HepG2 (cell line): ENCODE results near the gene PLEKHN1. TPM values are rescaled to one million over a fixed set of nuclear protein-coding genes. Genes with fewer than 3 reads are reported as not detected.
A peak's percentile ranks its signal among the peaks of the same experiment; 100 is the strongest.

Experiments
- DNMT3B ChIP-seq: conservative IDR thresholded peaks from 2 replicates; pipeline ENCODE4 v1.6.1; 2016; ENCODE audit warnings: missing biosample characterization, control low read depth
- KLF6 ChIP-seq: IDR thresholded peaks from 2 replicates; pipeline ENCODE4 v1.8.0; 2016; ENCODE audit warnings: missing biosample characterization, missing genetic modification reagents
- KMT2A ChIP-seq: sonication (generic); formaldehyde crosslinking; IDR thresholded peaks from 2 replicates; pipeline ENCODE4 v1.4.0; 2020; ENCODE audit warnings: missing genetic modification reagents
- MBD4 ChIP-seq: IDR thresholded peaks from 2 replicates; pipeline ENCODE4 v1.6.1; 2012; ENCODE audit warnings: low read length, inconsistent platforms, borderline replicate concordance
- POGZ ChIP-seq: sonication (generic); formaldehyde crosslinking; IDR thresholded peaks from 2 replicates; pipeline ENCODE4 v1.4.0; 2020; ENCODE audit warnings: mild to moderate bottlenecking, missing genetic modification reagents
- SMARCE1 ChIP-seq: fragments of 450-650 bp; IDR thresholded peaks from 2 replicates; pipeline ENCODE4 v1.6.1; 2017; ENCODE audit warnings: borderline replicate concordance
- ZIK1 ChIP-seq: sonication (generic); formaldehyde crosslinking; IDR thresholded peaks from 2 replicates; pipeline ENCODE4 v1.5.0; 2020; ENCODE audit warnings: mild to moderate bottlenecking, low read depth, missing genetic modification reagents, borderline replicate concordance
- ZNF235 ChIP-seq: sonication (generic); formaldehyde crosslinking; IDR thresholded peaks from 2 replicates; pipeline ENCODE4 v1.8.1; 2023; ENCODE audit warnings: mild to moderate bottlenecking, missing genetic modification reagents, borderline replicate concordance
- ZNF547 ChIP-seq: sonication (generic); formaldehyde crosslinking; IDR thresholded peaks from 2 replicates; pipeline ENCODE4 v1.5.1; 2020; ENCODE audit warnings: mild to moderate bottlenecking, missing genetic modification reagents
- ZNF772 ChIP-seq: sonication (generic); formaldehyde crosslinking; IDR thresholded peaks from 2 replicates; pipeline ENCODE4 v1.5.0; 2020; ENCODE audit warnings: mild to moderate bottlenecking, missing genetic modification reagents
- ZSCAN21 ChIP-seq: sonication (generic); formaldehyde crosslinking; IDR thresholded peaks from 2 replicates; pipeline ENCODE4 v1.8.0; 2022; ENCODE audit warnings: mild to moderate bottlenecking, missing genetic modification reagents, moderate library complexity, borderline replicate concordance
- polyA plus RNA-seq, 8 experiments: library from polyadenylated mRNA; depleted of rRNA in 3 of 8; stranded (reverse) in 7 of 8; unstranded in 1 of 8; fragments of >200 nt; fragmentation: Illumina TruSeq in 4 of 8; extraction: Trizol in 4 of 8; gene quantifications; 2 replicates each; pipeline versions ENCODE4 v1.2.1 to v1.2.3, GENCODE V29; 2011 to 2016; ENCODE audit warnings: low read depth in 4 of 8, missing spikeins in 1 of 8, mixed read lengths in 1 of 8; ENCODE audit not compliant: insufficient read depth in 1 of 8
- total RNA-seq, 5 experiments: library from RNA; depleted of rRNA; stranded (reverse); fragments of >200 nt; fragmentation: Illumina TruSeq; extraction: Trizol; gene quantifications; 2 replicates each; pipeline ENCODE4 v1.2.3, GENCODE V29; 2016; ENCODE audit warnings: low read depth in 1 of 5
- TF ChIP-seq, protein P1 (sequence below): sonication (generic); formaldehyde crosslinking; IDR thresholded peaks from 2 replicates; pipeline ENCODE4 v1.4.0; 2020; ENCODE audit warnings: missing genetic modification reagents, borderline replicate concordance
- TF ChIP-seq, protein P2 (sequence below): sonication (generic); formaldehyde crosslinking; IDR thresholded peaks from 2 replicates; pipeline ENCODE4 v1.4.0; 2020; ENCODE audit warnings: missing genetic modification reagents, borderline replicate concordance
- TF ChIP-seq, protein P3 (sequence below): sonication (generic); formaldehyde crosslinking; IDR thresholded peaks from 2 replicates; pipeline ENCODE4 v1.5.1; 2020; ENCODE audit warnings: mild to moderate bottlenecking, missing genetic modification reagents, moderate library complexity
- TF ChIP-seq, protein P4 (sequence below): sonication (generic); formaldehyde crosslinking; IDR thresholded peaks from 2 replicates; pipeline ENCODE4 v1.5.0; 2020; ENCODE audit warnings: mild to moderate bottlenecking, low read depth, missing genetic modification reagents, borderline replicate concordance

PLEKHN1 gene
- total and polyA plus RNA-seq, 2 of the 13 experiments (the other 11 are each of a cell fraction or from before 2014, with no cell fraction given), result 0.42 to 0.58 TPM

DNA sequence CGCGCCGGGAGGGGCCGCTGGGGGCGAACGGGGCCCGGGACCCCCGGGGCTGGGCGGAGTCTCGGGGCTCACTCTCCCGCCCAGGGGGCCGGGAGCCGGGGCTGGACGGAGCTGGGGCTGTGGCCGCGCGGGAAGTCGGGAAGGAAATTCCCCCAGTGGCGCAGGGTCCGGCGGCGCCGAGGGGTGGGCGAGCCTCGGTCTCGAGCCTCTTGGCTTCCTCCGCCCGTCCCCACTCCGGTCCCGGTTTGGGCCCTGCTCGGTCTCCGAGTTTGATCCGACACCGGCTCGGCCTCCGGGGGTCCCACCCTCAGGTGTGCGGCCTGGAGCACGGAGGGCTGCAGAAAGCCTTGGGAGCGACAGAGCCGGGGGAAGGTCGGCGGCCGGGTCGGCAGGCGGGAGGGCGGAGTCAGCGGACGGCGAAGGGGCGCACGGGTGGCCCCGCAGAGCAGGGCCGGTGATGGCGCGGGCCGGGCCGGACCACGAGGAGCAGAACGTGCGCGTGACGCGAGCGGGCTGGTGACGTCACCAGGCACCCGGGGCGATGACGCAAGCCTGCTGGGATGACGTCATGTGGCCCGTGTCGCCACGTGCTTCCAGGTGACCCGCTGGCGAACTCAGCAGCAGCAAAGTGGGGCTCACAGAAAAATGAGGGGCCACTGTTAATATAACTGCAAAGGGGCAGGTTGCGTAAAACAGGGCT lies 34.2 kb downstream of the PLEKHN1 start (continued):
- TF ChIP-seq, protein P1, sequence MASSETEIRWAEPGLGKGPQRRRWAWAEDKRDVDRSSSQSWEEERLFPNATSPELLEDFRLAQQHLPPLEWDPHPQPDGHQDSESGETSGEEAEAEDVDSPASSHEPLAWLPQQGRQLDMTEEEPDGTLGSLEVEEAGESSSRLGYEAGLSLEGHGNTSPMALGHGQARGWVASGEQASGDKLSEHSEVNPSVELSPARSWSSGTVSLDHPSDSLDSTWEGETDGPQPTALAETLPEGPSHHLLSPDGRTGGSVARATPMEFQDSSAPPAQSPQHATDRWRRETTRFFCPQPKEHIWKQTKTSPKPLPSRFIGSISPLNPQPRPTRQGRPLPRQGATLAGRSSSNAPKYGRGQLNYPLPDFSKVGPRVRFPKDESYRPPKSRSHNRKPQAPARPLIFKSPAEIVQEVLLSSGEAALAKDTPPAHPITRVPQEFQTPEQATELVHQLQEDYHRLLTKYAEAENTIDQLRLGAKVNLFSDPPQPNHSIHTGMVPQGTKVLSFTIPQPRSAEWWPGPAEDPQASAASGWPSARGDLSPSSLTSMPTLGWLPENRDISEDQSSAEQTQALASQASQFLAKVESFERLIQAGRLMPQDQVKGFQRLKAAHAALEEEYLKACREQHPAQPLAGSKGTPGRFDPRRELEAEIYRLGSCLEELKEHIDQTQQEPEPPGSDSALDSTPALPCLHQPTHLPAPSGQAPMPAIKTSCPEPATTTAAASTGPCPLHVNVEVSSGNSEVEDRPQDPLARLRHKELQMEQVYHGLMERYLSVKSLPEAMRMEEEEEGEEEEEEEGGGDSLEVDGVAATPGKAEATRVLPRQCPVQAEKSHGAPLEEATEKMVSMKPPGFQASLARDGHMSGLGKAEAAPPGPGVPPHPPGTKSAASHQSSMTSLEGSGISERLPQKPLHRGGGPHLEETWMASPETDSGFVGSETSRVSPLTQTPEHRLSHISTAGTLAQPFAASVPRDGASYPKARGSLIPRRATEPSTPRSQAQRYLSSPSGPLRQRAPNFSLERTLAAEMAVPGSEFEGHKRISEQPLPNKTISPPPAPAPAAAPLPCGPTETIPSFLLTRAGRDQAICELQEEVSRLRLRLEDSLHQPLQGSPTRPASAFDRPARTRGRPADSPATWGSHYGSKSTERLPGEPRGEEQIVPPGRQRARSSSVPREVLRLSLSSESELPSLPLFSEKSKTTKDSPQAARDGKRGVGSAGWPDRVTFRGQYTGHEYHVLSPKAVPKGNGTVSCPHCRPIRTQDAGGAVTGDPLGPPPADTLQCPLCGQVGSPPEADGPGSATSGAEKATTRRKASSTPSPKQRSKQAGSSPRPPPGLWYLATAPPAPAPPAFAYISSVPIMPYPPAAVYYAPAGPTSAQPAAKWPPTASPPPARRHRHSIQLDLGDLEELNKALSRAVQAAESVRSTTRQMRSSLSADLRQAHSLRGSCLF, result 0 out of 2 replicates have a peak, but pooled peaks have one; percentile 53
- TF ChIP-seq KMT2A (CRISPR knock-in tag) (peak; percentile 61; the same call in 1 of the 2 replicates), ZSCAN21 (CRISPR knock-in tag) (peak; percentile 84), DNMT3B (CRISPR knock-in tag) (no peak), KLF6 (peak; percentile 67; the same call in 1 of the 2 replicates), SMARCE1 (no peak), ZNF235 (CRISPR knock-in tag) (no peak), ZNF772 (CRISPR knock-in tag) (peak; percentile 74; the same call in 1 of the 2 replicates), ZIK1 (CRISPR knock-in tag) (peak; percentile 72; the same call in 1 of the 2 replicates), MBD4 (no peak), POGZ (CRISPR knock-in tag) (peak; percentile 71), ZNF547 (CRISPR knock-in tag) (peak; percentile 95)
- TF ChIP-seq, protein P2, sequence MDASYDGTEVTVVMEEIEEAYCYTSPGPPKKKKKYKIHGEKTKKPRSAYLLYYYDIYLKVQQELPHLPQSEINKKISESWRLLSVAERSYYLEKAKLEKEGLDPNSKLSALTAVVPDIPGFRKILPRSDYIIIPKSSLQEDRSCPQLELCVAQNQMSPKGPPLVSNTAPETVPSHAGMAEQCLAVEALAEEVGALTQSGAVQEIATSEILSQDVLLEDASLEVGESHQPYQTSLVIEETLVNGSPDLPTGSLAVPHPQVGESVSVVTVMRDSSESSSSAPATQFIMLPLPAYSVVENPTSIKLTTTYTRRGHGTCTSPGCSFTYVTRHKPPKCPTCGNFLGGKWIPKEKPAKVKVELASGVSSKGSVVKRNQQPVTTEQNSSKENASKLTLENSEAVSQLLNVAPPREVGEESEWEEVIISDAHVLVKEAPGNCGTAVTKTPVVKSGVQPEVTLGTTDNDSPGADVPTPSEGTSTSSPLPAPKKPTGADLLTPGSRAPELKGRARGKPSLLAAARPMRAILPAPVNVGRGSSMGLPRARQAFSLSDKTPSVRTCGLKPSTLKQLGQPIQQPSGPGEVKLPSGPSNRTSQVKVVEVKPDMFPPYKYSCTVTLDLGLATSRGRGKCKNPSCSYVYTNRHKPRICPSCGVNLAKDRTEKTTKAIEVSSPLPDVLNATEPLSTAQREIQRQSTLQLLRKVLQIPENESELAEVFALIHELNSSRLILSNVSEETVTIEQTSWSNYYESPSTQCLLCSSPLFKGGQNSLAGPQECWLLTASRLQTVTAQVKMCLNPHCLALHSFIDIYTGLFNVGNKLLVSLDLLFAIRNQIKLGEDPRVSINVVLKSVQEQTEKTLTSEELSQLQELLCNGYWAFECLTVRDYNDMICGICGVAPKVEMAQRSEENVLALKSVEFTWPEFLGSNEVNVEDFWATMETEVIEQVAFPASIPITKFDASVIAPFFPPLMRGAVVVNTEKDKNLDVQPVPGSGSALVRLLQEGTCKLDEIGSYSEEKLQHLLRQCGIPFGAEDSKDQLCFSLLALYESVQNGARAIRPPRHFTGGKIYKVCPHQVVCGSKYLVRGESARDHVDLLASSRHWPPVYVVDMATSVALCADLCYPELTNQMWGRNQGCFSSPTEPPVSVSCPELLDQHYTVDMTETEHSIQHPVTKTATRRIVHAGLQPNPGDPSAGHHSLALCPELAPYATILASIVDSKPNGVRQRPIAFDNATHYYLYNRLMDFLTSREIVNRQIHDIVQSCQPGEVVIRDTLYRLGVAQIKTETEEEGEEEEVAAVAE (CRISPR knock-in tag), result 0 out of 2 replicates have a peak, but pooled peaks have one; percentile 27
- TF ChIP-seq, protein P3, sequence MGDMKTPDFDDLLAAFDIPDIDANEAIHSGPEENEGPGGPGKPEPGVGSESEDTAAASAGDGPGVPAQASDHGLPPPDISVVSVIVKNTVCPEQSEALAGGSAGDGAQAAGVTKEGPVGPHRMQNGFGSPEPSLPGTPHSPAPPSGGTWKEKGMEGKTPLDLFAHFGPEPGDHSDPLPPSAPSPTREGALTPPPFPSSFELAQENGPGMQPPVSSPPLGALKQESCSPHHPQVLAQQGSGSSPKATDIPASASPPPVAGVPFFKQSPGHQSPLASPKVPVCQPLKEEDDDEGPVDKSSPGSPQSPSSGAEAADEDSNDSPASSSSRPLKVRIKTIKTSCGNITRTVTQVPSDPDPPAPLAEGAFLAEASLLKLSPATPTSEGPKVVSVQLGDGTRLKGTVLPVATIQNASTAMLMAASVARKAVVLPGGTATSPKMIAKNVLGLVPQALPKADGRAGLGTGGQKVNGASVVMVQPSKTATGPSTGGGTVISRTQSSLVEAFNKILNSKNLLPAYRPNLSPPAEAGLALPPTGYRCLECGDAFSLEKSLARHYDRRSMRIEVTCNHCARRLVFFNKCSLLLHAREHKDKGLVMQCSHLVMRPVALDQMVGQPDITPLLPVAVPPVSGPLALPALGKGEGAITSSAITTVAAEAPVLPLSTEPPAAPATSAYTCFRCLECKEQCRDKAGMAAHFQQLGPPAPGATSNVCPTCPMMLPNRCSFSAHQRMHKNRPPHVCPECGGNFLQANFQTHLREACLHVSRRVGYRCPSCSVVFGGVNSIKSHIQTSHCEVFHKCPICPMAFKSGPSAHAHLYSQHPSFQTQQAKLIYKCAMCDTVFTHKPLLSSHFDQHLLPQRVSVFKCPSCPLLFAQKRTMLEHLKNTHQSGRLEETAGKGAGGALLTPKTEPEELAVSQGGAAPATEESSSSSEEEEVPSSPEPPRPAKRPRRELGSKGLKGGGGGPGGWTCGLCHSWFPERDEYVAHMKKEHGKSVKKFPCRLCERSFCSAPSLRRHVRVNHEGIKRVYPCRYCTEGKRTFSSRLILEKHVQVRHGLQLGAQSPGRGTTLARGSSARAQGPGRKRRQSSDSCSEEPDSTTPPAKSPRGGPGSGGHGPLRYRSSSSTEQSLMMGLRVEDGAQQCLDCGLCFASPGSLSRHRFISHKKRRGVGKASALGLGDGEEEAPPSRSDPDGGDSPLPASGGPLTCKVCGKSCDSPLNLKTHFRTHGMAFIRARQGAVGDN, result peak; percentile 96
- TF ChIP-seq, protein P4, sequence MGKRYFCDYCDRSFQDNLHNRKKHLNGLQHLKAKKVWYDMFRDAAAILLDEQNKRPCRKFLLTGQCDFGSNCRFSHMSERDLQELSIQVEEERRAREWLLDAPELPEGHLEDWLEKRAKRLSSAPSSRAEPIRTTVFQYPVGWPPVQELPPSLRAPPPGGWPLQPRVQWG (CRISPR knock-in tag), result no peak
